HUES48 (cell line): ENCODE results near the gene GNAI3.

ENCODE experiments used
- H3K27ac ChIP-seq: one replicate; pipeline ENCODE4 v1.7.0; 2013; ENCODE audit warnings: low read depth, low read length, inconsistent platforms
- H3K27me3 ChIP-seq: 2 replicates; pipeline ENCODE4 v1.6.1; 2013; ENCODE audit warnings: mild to moderate bottlenecking, low read length; ENCODE audit not compliant: control insufficient read depth, insufficient read depth
- H3K36me3 ChIP-seq: 2 replicates; pipeline ENCODE4 v1.6.1; 2013; ENCODE audit warnings: low read length; ENCODE audit not compliant: control insufficient read depth, insufficient read depth
- H3K4me1 ChIP-seq: 2 replicates; pipeline ENCODE4 v1.6.1; 2013; ENCODE audit warnings: mild to moderate bottlenecking, low read length; ENCODE audit not compliant: control insufficient read depth, insufficient read depth
- H3K4me3 ChIP-seq: 2 replicates; pipeline ENCODE4 v1.5.1; 2013; ENCODE audit warnings: mild to moderate bottlenecking, low read depth, low read length
- H3K9ac ChIP-seq: 2 replicates; pipeline ENCODE4 v1.6.1; 2013; ENCODE audit warnings: mild to moderate bottlenecking, low read depth, low read length, moderate library complexity
- H3K9me3 ChIP-seq: 2 replicates; pipeline ENCODE4 v1.6.1; 2013; ENCODE audit warnings: low read length; ENCODE audit not compliant: control insufficient read depth, insufficient read depth

The GNAI3 gene

DNA sequence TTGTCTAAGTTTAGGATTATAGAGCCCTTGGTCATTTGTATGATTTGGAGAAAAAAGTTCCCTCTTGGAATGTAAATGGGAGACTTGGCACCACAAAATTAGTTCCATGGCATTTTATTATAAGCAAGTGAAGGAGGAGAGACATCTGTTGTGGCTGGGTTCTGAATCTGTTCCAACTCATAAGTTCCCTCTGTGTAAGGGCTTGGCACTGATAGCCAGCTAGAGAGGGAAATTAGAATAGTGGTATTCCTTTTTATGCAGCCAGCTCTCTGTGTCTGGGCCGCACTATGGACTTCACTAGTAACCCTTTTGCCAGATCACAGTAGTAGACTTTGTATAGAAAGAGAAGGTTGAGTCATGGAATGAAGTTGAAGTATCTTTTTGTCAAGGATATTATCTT, 31.1 kb downstream of the GNAI3 start:
- Histone ChIP-seq H3K36me3 (peaks cover 53% of the 10 kb centered on the region), H3K4me3 (no peak overlapping the region), H3K9ac (no peak overlapping the region), H3K9me3 (no peaks in the 10 kb centered on the region), H3K27ac (no peak overlapping the region), H3K4me1 (no peaks in the 10 kb centered on the region), H3K27me3 (no peaks in the 10 kb centered on the region)

DNA sequence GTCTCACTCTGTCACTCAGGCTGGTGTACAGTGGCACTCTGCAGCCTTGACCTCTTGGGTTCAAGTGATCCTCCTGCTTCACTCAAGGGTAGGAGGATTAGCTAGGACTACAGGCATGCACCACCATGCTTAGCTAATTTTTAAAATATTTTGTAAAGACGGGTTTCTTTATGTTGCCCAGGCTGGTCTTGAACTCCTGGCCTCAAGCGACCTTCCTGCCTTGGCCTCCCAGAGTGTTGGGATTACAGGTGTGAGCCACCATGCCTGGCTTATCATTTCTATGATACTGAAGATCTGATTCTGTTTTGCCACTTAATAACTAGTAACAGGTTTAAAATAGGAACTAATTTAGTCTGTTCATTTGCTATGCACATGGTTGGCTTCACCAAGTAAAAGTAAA, 33.6 kb downstream of the GNAI3 start:
- no peak overlapping the region for H3K27ac ChIP-seq
- peaks cover 79% of the 10 kb centered on the region for H3K36me3 ChIP-seq
- H3K27me3 ChIP-seq: no peaks in the 10 kb centered on the region
- no peak overlapping the region for H3K4me3 ChIP-seq
- H3K4me1 ChIP-seq: no peaks in the 10 kb centered on the region
- H3K9ac ChIP-seq: no peak overlapping the region
- H3K9me3 ChIP-seq: no peaks in the 10 kb centered on the region

DNA sequence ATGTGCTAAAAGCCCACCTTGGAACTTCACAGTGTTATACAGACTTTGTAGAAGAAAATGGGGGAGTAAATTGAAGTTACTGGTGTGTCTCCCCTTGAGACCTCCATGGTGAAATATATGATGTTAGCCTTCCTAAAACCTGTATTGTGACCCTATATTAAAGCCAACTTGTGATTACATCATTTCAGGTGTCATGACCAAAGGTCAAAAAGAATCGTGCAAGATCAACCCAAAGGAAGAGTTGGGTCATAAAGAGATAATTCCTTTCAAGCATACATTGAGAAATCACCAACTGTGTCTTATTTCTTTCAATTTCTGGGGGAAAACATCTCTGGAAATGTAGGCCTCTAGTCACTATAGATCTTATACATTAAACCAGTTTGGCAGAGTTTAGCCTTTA, 36.4 kb downstream of the GNAI3 start:
- Histone ChIP-seq H3K27ac (no peak overlapping the region), H3K27me3 (no peaks in the 10 kb centered on the region), H3K9me3 (no peaks in the 10 kb centered on the region), H3K4me1 (no peaks in the 10 kb centered on the region), H3K9ac (no peak overlapping the region), H3K36me3 (peaks cover 88% of the 10 kb centered on the region), H3K4me3 (no peak overlapping the region)

DNA sequence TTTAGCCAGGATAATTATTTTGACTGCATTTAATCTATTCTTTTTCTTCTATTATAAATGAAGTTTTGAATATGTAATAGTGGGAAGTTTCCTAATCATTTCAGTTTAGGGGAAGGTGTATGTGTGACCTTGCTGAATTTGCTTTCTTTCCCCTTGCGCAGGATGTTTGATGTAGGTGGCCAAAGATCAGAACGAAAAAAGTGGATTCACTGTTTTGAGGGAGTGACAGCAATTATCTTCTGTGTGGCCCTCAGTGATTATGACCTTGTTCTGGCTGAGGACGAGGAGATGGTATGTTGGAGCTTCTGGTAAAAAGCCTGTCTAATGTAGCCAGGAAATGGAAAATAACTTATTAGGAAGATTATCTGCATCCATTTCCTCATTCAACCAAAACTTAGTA, 37.6 kb downstream of the GNAI3 start:
- Histone ChIP-seq H3K27ac (no peak overlapping the region), H3K4me1 (no peaks in the 10 kb centered on the region), H3K36me3 (peaks cover 92% of the 10 kb centered on the region), H3K27me3 (no peaks in the 10 kb centered on the region), H3K4me3 (no peak overlapping the region), H3K9ac (no peak overlapping the region), H3K9me3 (no peaks in the 10 kb centered on the region)

DNA sequence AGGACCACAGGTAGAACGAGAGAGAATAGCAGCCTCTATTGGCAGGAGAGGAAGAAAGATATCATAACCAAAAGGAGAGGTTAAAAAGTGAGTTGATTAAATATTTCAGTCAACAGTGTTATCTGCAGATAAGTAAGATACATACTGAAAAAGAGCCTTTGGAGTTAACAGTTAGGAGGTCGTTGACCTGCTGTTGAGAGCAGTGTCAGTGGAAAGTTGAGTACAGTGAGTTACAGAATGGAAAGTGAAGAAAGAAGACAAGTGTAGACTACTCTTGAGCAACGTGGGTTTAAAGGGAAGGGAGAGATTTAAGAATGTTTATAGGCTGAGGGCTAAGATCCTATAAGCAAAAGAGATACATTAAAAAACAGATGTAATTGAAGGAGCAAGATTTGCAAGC, 40.8 kb downstream of the GNAI3 start:
- Histone ChIP-seq H3K4me3 (no peak overlapping the region), H3K9ac (no peak overlapping the region), H3K4me1 (no peaks in the 10 kb centered on the region), H3K27me3 (no peaks in the 10 kb centered on the region), H3K27ac (no peak overlapping the region), H3K9me3 (no peaks in the 10 kb centered on the region), H3K36me3 (peaks cover 96% of the 10 kb centered on the region)

DNA sequence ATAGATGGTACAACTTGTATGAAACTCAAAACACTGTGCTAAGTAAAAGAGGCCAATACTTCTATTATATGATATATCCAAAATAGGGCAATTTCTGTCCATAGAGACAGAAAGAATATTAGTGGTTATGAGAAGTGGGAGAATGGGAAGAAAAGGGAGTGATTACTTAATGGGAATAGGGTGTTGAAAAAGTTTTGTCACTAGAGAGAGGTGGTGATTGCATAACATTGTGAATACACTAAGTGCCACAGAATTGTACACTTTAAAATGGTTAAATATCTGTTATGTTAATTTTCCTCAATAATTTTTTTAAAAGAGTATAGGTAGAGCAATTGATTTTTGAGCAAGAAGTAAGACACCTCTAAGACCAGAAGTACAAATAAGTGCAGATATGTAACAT, 41.3 kb downstream of the GNAI3 start:
- Histone ChIP-seq H3K9me3 (no peaks in the 10 kb centered on the region), H3K27ac (no peak overlapping the region), H3K9ac (no peak overlapping the region), H3K4me1 (no peaks in the 10 kb centered on the region), H3K36me3 (peaks cover 93% of the 10 kb centered on the region), H3K4me3 (no peak overlapping the region), H3K27me3 (no peaks in the 10 kb centered on the region)

DNA sequence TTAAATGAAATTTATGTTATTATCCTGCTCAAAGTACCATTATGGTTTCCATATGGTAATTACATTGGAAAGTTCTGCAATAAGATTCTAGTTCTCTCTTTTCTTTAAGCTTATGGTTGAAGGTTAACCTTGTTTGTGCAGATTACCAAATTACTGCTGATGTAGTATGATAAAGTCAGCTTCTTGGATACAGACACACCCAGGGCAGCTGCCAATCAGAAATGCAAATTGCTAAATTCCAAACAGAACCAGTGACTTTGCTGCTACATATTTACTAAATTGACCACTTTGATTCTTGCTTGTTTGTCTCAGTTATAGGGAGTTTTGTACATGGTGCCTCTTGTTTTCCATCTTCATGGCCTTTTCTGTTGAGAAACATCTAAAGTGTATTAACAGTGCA, 44.5 kb downstream of the GNAI3 start:
- Histone ChIP-seq H3K36me3 (peaks cover 71% of the 10 kb centered on the region), H3K27me3 (no peaks in the 10 kb centered on the region), H3K4me3 (no peak overlapping the region), H3K4me1 (no peaks in the 10 kb centered on the region), H3K27ac (no peak overlapping the region), H3K9ac (no peak overlapping the region), H3K9me3 (no peaks in the 10 kb centered on the region)

DNA sequence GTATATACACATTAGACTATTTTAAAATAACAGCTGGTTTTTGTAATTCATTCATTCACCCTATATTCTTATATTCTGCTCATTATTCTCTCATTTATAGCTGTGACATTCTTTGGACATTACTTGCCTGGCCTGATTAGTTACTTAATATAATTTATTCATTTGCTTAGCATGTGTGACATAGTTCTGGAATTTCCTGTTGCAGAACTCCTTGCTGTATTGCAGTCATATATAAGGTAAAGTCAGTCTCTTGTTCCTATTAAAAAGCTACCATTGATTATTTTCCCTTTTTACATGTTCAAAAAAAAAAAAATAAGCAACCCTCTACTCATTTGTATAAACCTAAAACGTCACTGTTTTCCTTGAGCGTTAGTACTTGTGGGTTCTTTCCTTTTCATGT, 47.1 kb downstream of the GNAI3 start:
- H3K36me3 ChIP-seq: peaks cover 49% of the 10 kb centered on the region
- H3K9ac ChIP-seq: no peak overlapping the region
- H3K27ac ChIP-seq: no peak overlapping the region
- H3K27me3 ChIP-seq: no peaks in the 10 kb centered on the region
- H3K4me3 ChIP-seq: no peak overlapping the region
- no peaks in the 10 kb centered on the region for H3K9me3 ChIP-seq
- peaks cover 3% of the 10 kb centered on the region; the same call in 1 of the 2 replicates for H3K4me1 ChIP-seq

DNA sequence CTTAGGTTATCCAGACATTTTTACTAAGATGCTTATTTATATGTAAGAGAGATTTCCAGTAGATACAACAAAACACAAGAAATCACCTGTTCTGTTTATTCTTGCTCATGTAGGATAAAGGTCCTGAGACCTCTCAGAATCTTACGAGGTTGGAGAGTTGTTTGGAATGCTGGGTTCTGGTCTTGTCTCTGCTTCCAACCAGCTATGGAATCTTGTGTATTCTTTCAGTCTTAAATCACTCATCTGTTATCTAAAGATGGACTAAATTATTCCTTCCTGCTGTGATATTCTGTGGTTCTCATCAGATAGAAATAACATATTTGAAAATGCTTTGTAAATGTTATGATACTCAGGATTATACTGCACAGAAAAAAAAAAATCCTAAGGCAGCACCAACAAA, 49.7 kb downstream of the GNAI3 start:
- Histone ChIP-seq H3K9ac (no peak overlapping the region), H3K36me3 (peaks cover 23% of the 10 kb centered on the region), H3K9me3 (no peaks in the 10 kb centered on the region), H3K4me3 (no peak overlapping the region), H3K4me1 (peaks cover 3% of the 10 kb centered on the region; the same call in 1 of the 2 replicates), H3K27me3 (no peaks in the 10 kb centered on the region), H3K27ac (no peak overlapping the region)

DNA sequence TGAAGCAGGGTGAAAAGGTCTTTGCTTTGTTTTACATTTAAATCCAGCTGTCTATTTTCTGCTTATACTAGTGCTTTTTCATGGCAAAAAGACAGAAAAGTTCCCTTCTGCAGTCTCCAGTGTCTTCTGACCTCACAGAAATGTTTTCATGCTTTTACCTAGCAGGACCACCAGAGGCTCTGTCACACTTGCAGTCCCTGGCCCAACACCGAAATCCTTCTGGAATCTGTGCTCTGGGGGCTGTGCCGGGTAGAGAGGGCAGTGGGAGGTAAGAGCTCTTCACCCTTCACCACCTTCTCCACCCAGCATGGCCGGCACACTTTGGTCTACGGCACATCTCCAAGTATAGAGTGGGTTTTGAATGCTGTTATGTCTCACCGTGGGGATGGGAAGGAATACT, 50.2 kb downstream of the GNAI3 start:
- no peaks in the 10 kb centered on the region for H3K9me3 ChIP-seq
- no peaks in the 10 kb centered on the region for H3K27me3 ChIP-seq
- no peak overlapping the region for H3K27ac ChIP-seq
- peaks cover 3% of the 10 kb centered on the region; the same call in 1 of the 2 replicates for H3K4me1 ChIP-seq
- no peak overlapping the region for H3K9ac ChIP-seq
- H3K36me3 ChIP-seq: peaks cover 18% of the 10 kb centered on the region
- H3K4me3 ChIP-seq: no peak overlapping the region

DNA sequence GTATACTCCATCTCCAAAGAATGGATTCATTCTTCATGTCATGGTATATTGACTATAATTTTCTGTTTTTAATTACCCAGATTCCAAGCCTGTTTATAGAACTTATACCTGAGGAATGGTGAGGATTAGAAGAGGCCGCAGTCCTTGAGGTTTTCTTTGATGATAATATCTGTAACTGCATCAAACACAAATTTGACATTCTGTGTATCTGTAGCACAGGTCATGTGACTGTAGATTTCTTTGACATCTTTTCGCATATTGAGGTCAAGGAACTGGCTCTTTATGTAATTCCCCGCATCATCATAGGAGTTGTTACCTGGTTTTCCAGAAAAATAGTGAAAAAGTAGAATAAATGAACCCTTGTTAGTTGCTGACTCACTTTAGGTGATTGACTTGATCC, 54.8 kb downstream of the GNAI3 start:
- no peaks in the 10 kb centered on the region for H3K36me3 ChIP-seq
- H3K9ac ChIP-seq: no peak overlapping the region
- no peak overlapping the region for H3K4me3 ChIP-seq
- H3K27me3 ChIP-seq: no peaks in the 10 kb centered on the region
- no peak overlapping the region for H3K27ac ChIP-seq
- peaks cover 3% of the 10 kb centered on the region; the same call in 1 of the 2 replicates for H3K4me1 ChIP-seq
- H3K9me3 ChIP-seq: no peaks in the 10 kb centered on the region

DNA sequence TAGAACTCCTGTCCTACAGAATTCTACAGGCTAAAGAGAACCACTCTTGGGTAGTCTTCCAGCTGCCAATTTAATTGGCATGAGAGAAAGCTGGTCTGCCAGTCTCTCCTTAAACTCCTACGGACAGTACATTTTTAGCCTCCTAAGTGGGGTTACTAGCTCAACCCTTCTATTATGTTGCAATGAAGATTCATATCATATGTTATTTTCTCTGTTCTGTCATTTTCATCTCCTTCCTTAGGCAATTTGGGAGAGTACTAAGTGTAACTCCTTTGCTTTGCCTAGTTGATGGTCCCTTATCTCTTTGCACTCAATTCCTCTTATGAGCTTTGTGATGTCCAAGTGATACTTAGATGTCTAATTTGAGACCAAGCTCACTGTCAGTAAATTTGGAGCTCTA, 57.0 kb downstream of the GNAI3 start:
- no peak overlapping the region for H3K27ac ChIP-seq
- H3K36me3 ChIP-seq: no peaks in the 10 kb centered on the region
- no peaks in the 10 kb centered on the region for H3K9me3 ChIP-seq
- H3K4me3 ChIP-seq: no peak overlapping the region
- no peaks in the 10 kb centered on the region for H3K27me3 ChIP-seq
- peaks cover 10% of the 10 kb centered on the region; the same call in 1 of the 2 replicates for H3K4me1 ChIP-seq
- no peak overlapping the region for H3K9ac ChIP-seq
